ENCODE measurements around the gene LFNG.

LFNG gene

DNA sequence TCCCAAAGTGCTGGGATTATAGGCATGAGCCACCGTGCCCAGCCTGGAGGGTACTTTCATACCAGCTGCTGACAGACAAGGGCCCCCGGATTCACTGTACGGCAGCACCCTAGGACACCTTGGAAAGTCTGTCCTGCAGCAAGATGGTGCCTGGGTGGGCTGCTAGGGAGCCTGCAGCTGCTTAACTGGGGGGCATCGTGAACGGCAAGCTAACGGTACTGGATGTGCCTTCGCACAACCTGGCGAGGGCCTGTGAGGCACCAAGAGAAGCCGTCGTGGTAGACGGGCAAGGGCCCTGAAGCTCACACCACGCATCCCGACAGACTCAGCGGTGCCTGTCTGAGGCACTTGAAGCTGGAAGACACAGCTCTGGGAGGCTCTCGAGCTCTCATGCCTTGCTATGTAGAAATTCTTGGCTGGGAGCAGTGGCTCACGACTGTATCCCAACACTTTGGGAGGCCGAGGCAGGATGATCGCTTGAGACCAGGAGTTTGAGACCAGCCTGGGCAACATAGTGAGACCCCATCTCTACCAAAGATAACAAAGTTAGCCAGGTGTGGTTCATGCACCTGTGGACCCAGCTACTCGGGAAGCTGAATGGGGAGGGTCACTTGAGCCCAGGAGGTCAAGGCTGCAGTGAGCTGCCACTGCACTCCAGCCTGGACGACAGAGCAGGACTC lies 26.3 kb downstream of the LFNG start:
- Histone ChIP-seq H2BK5ac (ENCODE audit: low read length) (no peak overlapping the region), H3K9ac (ENCODE audit: low read depth, low read length, poor library complexity) (no peak overlapping the region), H3K9me3 (replicated peaks in 1 of 2; ENCODE audit: control insufficient read depth in 2 of 2, insufficient read depth in 1 of 2, low read depth in 1 of 2, low read length in 2 of 2) (no peaks in the 10 kb centered on the region), H3K27me3 (ENCODE audit: control insufficient read depth in 3 of 3, insufficient read depth in 3 of 3, low read depth in 1 of 3, low read length in 3 of 3) (no peaks in the 10 kb centered on the region), H2AK5ac (ENCODE audit: low read depth, low read length) (no peak overlapping the region), H3K4me1 (ENCODE audit: control insufficient read depth in 2 of 2, insufficient read depth in 1 of 2, low read depth in 1 of 2, low read length in 2 of 2) (no peaks in the 10 kb centered on the region), H3K4ac (ENCODE audit: low read length) (no peak overlapping the region), H2AFZ (ENCODE audit: low read length) (no peak overlapping the region), H4K91ac (ENCODE audit: low read depth, low read length, poor library complexity) (no peak overlapping the region), H3K4me2 (ENCODE audit: insufficient read depth, low read length, poor library complexity, severe bottlenecking) (no peak overlapping the region), H2BK12ac (ENCODE audit: low read length) (no peak overlapping the region), H2BK15ac (ENCODE audit: low read length) (no peak overlapping the region), H3K23ac (ENCODE audit: low read depth, low read length, poor library complexity) (no peak overlapping the region), H2BK120ac (ENCODE audit: low read depth, low read length) (no peak overlapping the region), H3K27ac (replicated peaks; ENCODE audit: low read length) (no peak overlapping the region), H3K14ac (ENCODE audit: low read length) (no peak overlapping the region), H3K18ac (ENCODE audit: low read length) (peak overlapping the region; percentile 59), H3K79me1 (ENCODE audit: low read depth, low read length) (peaks cover 4% of the 10 kb centered on the region), H3K36me3 (replicated peaks in 1 of 2; ENCODE audit: control insufficient read depth in 2 of 2, insufficient read depth in 2 of 2, low read length in 2 of 2) (peaks cover 38 to 94% of the 10 kb centered on the region in 2 donors), H4K8ac (ENCODE audit: low read depth, low read length) (no peak overlapping the region), H3K4me3 (ENCODE audit: low read length in 2 of 2) (no peak overlapping the region)
- WGBS, 2 donors (ENCODE audit: extremely low coverage in 2 of 2, insufficient read length in 2 of 2, insufficient replicate concordance in 1 of 2) = no CpG with 5 or more reads among the region's 20 CpGs
- DNase-seq (ENCODE audit: low spot score) = no peak

DNA sequence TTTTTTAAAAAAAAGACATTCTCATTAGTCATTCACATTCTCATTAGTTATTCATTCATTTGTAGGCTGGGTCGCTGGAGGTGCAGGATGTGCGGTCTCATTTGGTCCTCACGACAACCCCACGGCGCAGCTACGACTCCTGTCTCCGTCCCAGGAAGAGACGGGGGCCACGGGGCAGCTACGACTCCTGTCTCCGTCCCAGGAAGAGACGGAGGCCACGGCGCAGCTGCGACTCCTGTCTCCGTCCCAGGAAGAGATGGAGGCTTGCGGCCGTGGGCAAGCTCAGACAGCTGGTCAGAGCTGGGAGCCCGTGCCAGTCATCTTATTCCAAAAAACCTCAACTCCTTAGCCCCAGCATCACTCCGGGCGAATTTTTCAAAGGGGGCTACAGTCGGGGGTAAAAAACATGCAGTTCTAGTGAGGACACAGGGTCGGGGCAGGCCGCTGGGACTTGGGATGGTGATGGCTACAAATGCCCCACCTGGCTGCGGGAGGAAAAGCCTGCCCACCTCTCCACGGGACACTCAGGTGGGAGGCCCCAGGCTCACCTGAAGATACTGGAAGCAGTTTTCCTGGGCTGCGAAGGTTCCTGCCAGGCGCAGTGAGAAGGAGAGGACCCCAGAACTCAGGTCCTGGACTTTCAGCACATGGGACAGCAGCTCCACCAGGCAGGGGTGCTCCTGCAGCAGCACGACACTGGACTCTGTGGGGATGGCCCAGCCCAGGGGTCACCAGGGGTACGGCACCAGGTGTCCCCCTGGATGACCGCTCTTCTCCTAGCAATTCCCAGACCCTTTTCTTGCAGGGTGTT lies 27.4 kb downstream of the LFNG start:
- H4K91ac ChIP-seq (ENCODE audit: low read depth, low read length, poor library complexity) = no peak overlapping the region
- H2AK5ac ChIP-seq (ENCODE audit: low read depth, low read length) = no peak overlapping the region
- H3K9me3 ChIP-seq (replicated peaks in 1 of 2; ENCODE audit: control insufficient read depth in 2 of 2, insufficient read depth in 1 of 2, low read depth in 1 of 2, low read length in 2 of 2) = no peaks in the 10 kb centered on the region
- H3K27ac ChIP-seq (replicated peaks; ENCODE audit: low read length) = no peak overlapping the region
- H3K23ac ChIP-seq (ENCODE audit: low read depth, low read length, poor library complexity) = no peak overlapping the region
- no peak overlapping the region for H3K18ac ChIP-seq (ENCODE audit: low read length)
- H3K27me3 ChIP-seq (ENCODE audit: control insufficient read depth in 3 of 3, insufficient read depth in 3 of 3, low read depth in 1 of 3, low read length in 3 of 3) = no peaks in the 10 kb centered on the region
- H3K79me1 ChIP-seq (ENCODE audit: low read depth, low read length) = peaks cover 4% of the 10 kb centered on the region
- H2BK120ac ChIP-seq (ENCODE audit: low read depth, low read length) = no peak overlapping the region
- H3K4me1 ChIP-seq (ENCODE audit: control insufficient read depth in 2 of 2, insufficient read depth in 1 of 2, low read depth in 1 of 2, low read length in 2 of 2) = no peaks in the 10 kb centered on the region
- H2BK15ac ChIP-seq (ENCODE audit: low read length) = no peak overlapping the region
- H3K4me3 ChIP-seq (ENCODE audit: low read length in 2 of 2) = no peak overlapping the region
- WGBS, 2 donors (ENCODE audit: extremely low coverage in 2 of 2, insufficient read length in 2 of 2, insufficient replicate concordance in 1 of 2) = no CpG with 5 or more reads among the region's 31 CpGs
- peaks cover 33 to 93% of the 10 kb centered on the region in 2 donors for H3K36me3 ChIP-seq (replicated peaks in 1 of 2; ENCODE audit: control insufficient read depth in 2 of 2, insufficient read depth in 2 of 2, low read length in 2 of 2)
- no peak overlapping the region for H2AFZ ChIP-seq (ENCODE audit: low read length)
- DNase-seq (ENCODE audit: low spot score) = no peak
- no peak overlapping the region for H3K4ac ChIP-seq (ENCODE audit: low read length)
- H3K4me2 ChIP-seq (ENCODE audit: insufficient read depth, low read length, poor library complexity, severe bottlenecking) = no peak overlapping the region
- no peak overlapping the region for H2BK5ac ChIP-seq (ENCODE audit: low read length)
- H2BK12ac ChIP-seq (ENCODE audit: low read length) = no peak overlapping the region
- peak overlapping the region; percentile 37 for H3K9ac ChIP-seq (ENCODE audit: low read depth, low read length, poor library complexity)
- H4K8ac ChIP-seq (ENCODE audit: low read depth, low read length) = no peak overlapping the region
- H3K14ac ChIP-seq (ENCODE audit: low read length) = peak overlapping the region; percentile 21

DNA sequence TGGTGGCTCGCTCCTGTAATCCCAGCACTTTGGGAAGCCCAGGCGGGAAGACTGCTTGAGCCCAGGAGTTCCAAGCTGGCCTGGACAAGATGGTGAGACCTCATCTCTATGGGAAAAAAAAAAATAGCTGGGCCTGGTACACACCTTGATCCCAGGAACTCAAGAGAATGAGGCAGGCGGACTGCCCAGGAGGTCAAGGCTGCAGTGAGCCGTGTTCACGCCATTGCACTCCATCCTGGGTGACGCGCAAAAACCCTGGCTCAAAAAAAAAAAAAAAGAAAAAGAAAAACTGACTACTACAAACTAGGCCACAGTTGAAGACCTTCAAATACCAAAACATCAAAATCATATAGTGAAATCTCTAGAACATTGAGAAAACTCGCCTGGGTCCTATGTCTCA lies 31.8 kb downstream of the LFNG start:
- no peak overlapping the region for H3K4me3 ChIP-seq (ENCODE audit: low read length in 2 of 2)
- H3K27me3 ChIP-seq (ENCODE audit: control insufficient read depth in 3 of 3, insufficient read depth in 3 of 3, low read depth in 1 of 3, low read length in 3 of 3) = no peaks in the 10 kb centered on the region
- no peak overlapping the region for H2AFZ ChIP-seq (ENCODE audit: low read length)
- no peak overlapping the region for H3K27ac ChIP-seq (replicated peaks; ENCODE audit: low read length)
- H3K9me3 ChIP-seq (replicated peaks in 1 of 2; ENCODE audit: control insufficient read depth in 2 of 2, insufficient read depth in 1 of 2, low read depth in 1 of 2, low read length in 2 of 2) = no peaks in the 10 kb centered on the region
- no peak overlapping the region for H2BK12ac ChIP-seq (ENCODE audit: low read length)
- no peak overlapping the region for H3K9ac ChIP-seq (ENCODE audit: low read depth, low read length, poor library complexity)
- H3K14ac ChIP-seq (ENCODE audit: low read length) = no peak overlapping the region
- no peak overlapping the region for H2BK5ac ChIP-seq (ENCODE audit: low read length)
- no CpG with 5 or more reads among the region's 8 CpGs for WGBS, 2 donors (ENCODE audit: extremely low coverage in 2 of 2, insufficient read length in 2 of 2, insufficient replicate concordance in 1 of 2)
- no peak overlapping the region for H2BK15ac ChIP-seq (ENCODE audit: low read length)
- DNase-seq (ENCODE audit: low spot score) = no peak
- H4K8ac ChIP-seq (ENCODE audit: low read depth, low read length) = no peak overlapping the region
- H2AK5ac ChIP-seq (ENCODE audit: low read depth, low read length) = no peak overlapping the region
- H4K91ac ChIP-seq (ENCODE audit: low read depth, low read length, poor library complexity) = no peak overlapping the region
- peaks cover 9% of the 10 kb centered on the region for H3K79me1 ChIP-seq (ENCODE audit: low read depth, low read length)
- no peak overlapping the region for H3K4ac ChIP-seq (ENCODE audit: low read length)
- H3K18ac ChIP-seq (ENCODE audit: low read length) = no peak overlapping the region
- peaks cover 15 to 73% of the 10 kb centered on the region in 2 donors for H3K36me3 ChIP-seq (replicated peaks in 1 of 2; ENCODE audit: control insufficient read depth in 2 of 2, insufficient read depth in 2 of 2, low read length in 2 of 2)
- no peak overlapping the region for H2BK120ac ChIP-seq (ENCODE audit: low read depth, low read length)
- H3K4me2 ChIP-seq (ENCODE audit: insufficient read depth, low read length, poor library complexity, severe bottlenecking) = no peak overlapping the region
- no peak overlapping the region for H3K23ac ChIP-seq (ENCODE audit: low read depth, low read length, poor library complexity)
- H3K4me1 ChIP-seq (ENCODE audit: control insufficient read depth in 2 of 2, insufficient read depth in 1 of 2, low read depth in 1 of 2, low read length in 2 of 2) = peaks cover 9 to 10% of the 10 kb centered on the region in 2 donors

DNA sequence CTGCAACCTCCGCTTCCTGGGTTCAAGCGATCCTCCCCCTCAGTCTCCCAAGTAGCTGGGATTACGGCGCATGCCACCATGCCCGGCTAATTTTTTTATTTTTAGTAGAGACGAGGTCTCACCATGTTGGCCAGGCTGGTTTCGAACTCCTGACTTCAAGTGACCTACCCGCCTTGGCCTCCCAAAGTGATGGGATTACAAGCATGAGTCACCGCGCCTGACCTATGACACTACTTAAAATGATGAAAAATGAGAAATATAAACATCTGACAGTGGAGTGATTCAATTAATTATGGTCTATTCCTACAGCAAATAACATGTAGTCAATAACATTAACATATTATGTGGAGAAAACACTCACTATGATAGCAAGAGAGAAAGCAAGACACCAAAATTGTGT lies 33.5 kb downstream of the LFNG start:
- Histone ChIP-seq H3K4me1 (ENCODE audit: control insufficient read depth in 2 of 2, insufficient read depth in 1 of 2, low read depth in 1 of 2, low read length in 2 of 2) (peaks cover 9 to 10% of the 10 kb centered on the region in 2 donors), H2AK5ac (ENCODE audit: low read depth, low read length) (no peak overlapping the region), H3K9me3 (replicated peaks in 1 of 2; ENCODE audit: control insufficient read depth in 2 of 2, insufficient read depth in 1 of 2, low read depth in 1 of 2, low read length in 2 of 2) (no peaks in the 10 kb centered on the region), H3K27ac (replicated peaks; ENCODE audit: low read length) (no peak overlapping the region), H3K18ac (ENCODE audit: low read length) (no peak overlapping the region), H3K79me1 (ENCODE audit: low read depth, low read length) (peaks cover 8% of the 10 kb centered on the region), H2AFZ (ENCODE audit: low read length) (no peak overlapping the region), H3K4me2 (ENCODE audit: insufficient read depth, low read length, poor library complexity, severe bottlenecking) (no peak overlapping the region), H3K14ac (ENCODE audit: low read length) (no peak overlapping the region), H3K36me3 (replicated peaks in 1 of 2; ENCODE audit: control insufficient read depth in 2 of 2, insufficient read depth in 2 of 2, low read length in 2 of 2) (peaks cover 7 to 58% of the 10 kb centered on the region in 2 donors), H3K23ac (ENCODE audit: low read depth, low read length, poor library complexity) (no peak overlapping the region), H4K91ac (ENCODE audit: low read depth, low read length, poor library complexity) (no peak overlapping the region), H3K27me3 (ENCODE audit: control insufficient read depth in 3 of 3, insufficient read depth in 3 of 3, low read depth in 1 of 3, low read length in 3 of 3) (no peaks in the 10 kb centered on the region), H2BK15ac (ENCODE audit: low read length) (no peak overlapping the region), H3K4me3 (ENCODE audit: low read length in 2 of 2) (no peak overlapping the region), H2BK12ac (ENCODE audit: low read length) (no peak overlapping the region), H2BK5ac (ENCODE audit: low read length) (no peak overlapping the region), H3K4ac (ENCODE audit: low read length) (no peak overlapping the region), H4K8ac (ENCODE audit: low read depth, low read length) (no peak overlapping the region), H2BK120ac (ENCODE audit: low read depth, low read length) (no peak overlapping the region), H3K9ac (ENCODE audit: low read depth, low read length, poor library complexity) (no peak overlapping the region)
- DNase-seq (ENCODE audit: low spot score) = no peak
- WGBS, 2 donors (ENCODE audit: extremely low coverage in 2 of 2, insufficient read length in 2 of 2, insufficient replicate concordance in 1 of 2) = no CpG with 5 or more reads among the region's 10 CpGs
